SU-DHL-6 (cell line): Measurements from ENCODE around the gene WDR18.

Source experiments
- H2AFZ ChIP-seq: fragments of 200-600 bp; sonication (generic); 2 replicates; pipeline ENCODE4 v1.6.1; 2014; ENCODE audit warnings: low read depth, mild to moderate bottlenecking, moderate library complexity, mixed read lengths, antibody characterized with exemption, low read length; ENCODE audit not compliant: severe bottlenecking
- H3F3A ChIP-seq: fragments of 200-600 bp; shearing (Covaris generic); 2 replicates; pipeline ENCODE4 v1.6.0; 2016; ENCODE audit warnings: antibody characterized with exemption, mild to moderate bottlenecking; ENCODE audit not compliant: insufficient read depth
- H3K27ac ChIP-seq: fragments of 200-600 bp; sonication (generic); 2 replicates; pipeline ENCODE4 v1.5.1; 2016; ENCODE audit warnings: low read depth, mild to moderate bottlenecking, low read length, moderate library complexity, mixed read lengths
- H3K27me3 ChIP-seq: fragments of 200-600 bp; sonication (generic), shearing (Covaris generic); 2 replicates; pipeline ENCODE4 v1.6.0; 2014; ENCODE audit warnings: mild to moderate bottlenecking, low read length
- H3K36me3 ChIP-seq: fragments of 200-600 bp; sonication (generic); 2 replicates; pipeline ENCODE4 v1.6.1; 2014; ENCODE audit warnings: mild to moderate bottlenecking, low read length, mixed read lengths
- H3K4me2 ChIP-seq: fragments of 300-600, 200-600 bp; shearing (Covaris generic), sonication (generic); 2 replicates; pipeline ENCODE4 v1.6.0; 2014; ENCODE audit warnings: low read length, low read depth, mild to moderate bottlenecking; ENCODE audit not compliant: poor library complexity, severe bottlenecking
- H3K4me3 ChIP-seq: fragments of 200-600 bp; sonication (generic); 2 replicates; pipeline ENCODE4 v1.5.1; 2014; ENCODE audit warnings: antibody characterized with exemption, low read length, mild to moderate bottlenecking, mixed read lengths; ENCODE audit not compliant: insufficient read depth, poor library complexity, severe bottlenecking
- H3K79me2 ChIP-seq: fragments of 200-600 bp; sonication (generic); 2 replicates; pipeline ENCODE4 v1.6.1; 2014; ENCODE audit warnings: mild to moderate bottlenecking, low read length, moderate library complexity; ENCODE audit not compliant: insufficient read depth
- H3K9ac ChIP-seq: fragments of 200-600 bp; sonication (generic); 2 replicates; pipeline ENCODE4 v1.7.0; 2014; ENCODE audit warnings: mild to moderate bottlenecking, low read length
- H3K9me2 ChIP-seq: fragments of 200-600 bp; sonication (generic); replicated peaks from 2 replicates; pipeline ENCODE4 v1.6.1; 2014; ENCODE audit warnings: low read length; ENCODE audit not compliant: insufficient read depth
- H3K9me3 ChIP-seq: fragments of 200-600 bp; sonication (generic); 2 replicates; pipeline ENCODE4 v1.6.1; 2014; ENCODE audit warnings: low read length, mixed read lengths; ENCODE audit not compliant: insufficient read depth
- H4K20me1 ChIP-seq: fragments of 200-600 bp; sonication (generic); 2 replicates; pipeline ENCODE4 v1.6.1; 2014; ENCODE audit warnings: low read depth, mild to moderate bottlenecking, antibody characterized with exemption, low read length, moderate library complexity, mixed read lengths
- EZH2phosphoT487 ChIP-seq: fragments of 200-600 bp; sonication (generic), shearing (Covaris generic); conservative IDR thresholded peaks from 2 replicates; pipeline ENCODE4 v1.6.1; 2018; ENCODE audit warnings: mild to moderate bottlenecking, antibody characterized with exemption, low read length, moderate library complexity, mixed read lengths
- TF ChIP-seq, protein P1 (sequence below): fragments of 200-600 bp; sonication (generic); IDR thresholded peaks from one replicate; pipeline ENCODE4 v1.5.1; 2017; ENCODE audit warnings: antibody characterized with exemption, mild to moderate bottlenecking, low read length, moderate library complexity; ENCODE audit not compliant: insufficient read depth, poor library complexity, severe bottlenecking

WDR18 gene

DNA sequence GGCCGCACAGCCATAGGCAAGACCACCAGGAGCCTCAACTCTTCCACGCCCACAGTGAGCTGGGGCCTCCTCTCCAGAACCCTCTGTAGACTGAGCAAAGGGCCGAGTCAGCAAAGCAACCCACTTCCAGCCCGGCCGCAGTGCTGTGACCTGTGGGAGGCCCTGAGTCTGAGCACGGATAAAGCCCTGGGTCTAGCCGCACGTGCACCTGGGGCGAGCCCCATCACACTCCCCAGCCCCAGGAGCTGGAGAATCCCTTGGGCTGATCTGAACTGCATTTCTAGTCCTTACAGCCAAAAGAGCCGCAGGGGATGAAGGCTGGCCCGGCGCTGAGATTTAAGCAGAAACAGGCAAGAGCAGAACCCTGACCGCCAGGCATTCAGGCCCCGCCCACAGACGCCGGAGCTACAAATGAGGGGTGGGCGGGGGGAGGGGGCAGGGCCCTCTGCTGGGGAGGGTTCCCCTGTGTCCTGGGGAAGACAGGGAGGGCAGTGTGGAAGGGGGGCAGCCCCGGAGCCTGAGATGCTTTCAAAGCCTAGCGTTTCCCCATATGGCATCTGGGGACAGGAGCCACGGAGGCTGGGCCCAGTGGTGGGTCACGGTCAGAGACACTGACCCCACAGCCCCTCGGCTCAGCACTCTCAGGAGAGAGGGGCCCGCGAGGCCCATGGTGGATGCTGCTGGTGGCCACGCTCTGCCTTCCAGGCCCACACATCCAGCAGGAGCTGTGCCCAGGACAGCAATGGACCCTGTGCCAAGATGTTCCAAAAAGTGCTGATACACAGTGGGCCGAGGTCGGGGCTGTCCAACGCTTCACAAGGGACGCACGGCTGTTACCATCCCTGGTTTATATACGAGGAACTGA lies 31.9 kb downstream of the WDR18 start:
- peaks cover 63% of the 10 kb centered on the region for H3K79me2 ChIP-seq
- H3K9me3 ChIP-seq: no peaks in the 10 kb centered on the region
- H4K20me1 ChIP-seq: 0 out of 2 replicates have a peak, but pooled peaks cover 5% of the 10 kb centered on the region
- no peak overlapping the region for H2AFZ ChIP-seq
- H3K27ac ChIP-seq: peak overlapping the region; percentile 48; the same call in 1 of the 2 replicates
- no peaks in the 10 kb centered on the region for H3K36me3 ChIP-seq
- H3K9ac ChIP-seq: peak overlapping the region; percentile 91
- no peaks in the 10 kb centered on the region for H3F3A ChIP-seq
- H3K9me2 ChIP-seq: no peaks in the 10 kb centered on the region
- H3K27me3 ChIP-seq: no peaks in the 10 kb centered on the region
- H3K4me2 ChIP-seq: peak overlapping the region; percentile 86
- TF ChIP-seq EZH2phosphoT487: no peak
- TF ChIP-seq, protein P1, sequence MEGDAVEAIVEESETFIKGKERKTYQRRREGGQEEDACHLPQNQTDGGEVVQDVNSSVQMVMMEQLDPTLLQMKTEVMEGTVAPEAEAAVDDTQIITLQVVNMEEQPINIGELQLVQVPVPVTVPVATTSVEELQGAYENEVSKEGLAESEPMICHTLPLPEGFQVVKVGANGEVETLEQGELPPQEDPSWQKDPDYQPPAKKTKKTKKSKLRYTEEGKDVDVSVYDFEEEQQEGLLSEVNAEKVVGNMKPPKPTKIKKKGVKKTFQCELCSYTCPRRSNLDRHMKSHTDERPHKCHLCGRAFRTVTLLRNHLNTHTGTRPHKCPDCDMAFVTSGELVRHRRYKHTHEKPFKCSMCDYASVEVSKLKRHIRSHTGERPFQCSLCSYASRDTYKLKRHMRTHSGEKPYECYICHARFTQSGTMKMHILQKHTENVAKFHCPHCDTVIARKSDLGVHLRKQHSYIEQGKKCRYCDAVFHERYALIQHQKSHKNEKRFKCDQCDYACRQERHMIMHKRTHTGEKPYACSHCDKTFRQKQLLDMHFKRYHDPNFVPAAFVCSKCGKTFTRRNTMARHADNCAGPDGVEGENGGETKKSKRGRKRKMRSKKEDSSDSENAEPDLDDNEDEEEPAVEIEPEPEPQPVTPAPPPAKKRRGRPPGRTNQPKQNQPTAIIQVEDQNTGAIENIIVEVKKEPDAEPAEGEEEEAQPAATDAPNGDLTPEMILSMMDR: no peak
- H3K4me3 ChIP-seq: no peak overlapping the region

DNA sequence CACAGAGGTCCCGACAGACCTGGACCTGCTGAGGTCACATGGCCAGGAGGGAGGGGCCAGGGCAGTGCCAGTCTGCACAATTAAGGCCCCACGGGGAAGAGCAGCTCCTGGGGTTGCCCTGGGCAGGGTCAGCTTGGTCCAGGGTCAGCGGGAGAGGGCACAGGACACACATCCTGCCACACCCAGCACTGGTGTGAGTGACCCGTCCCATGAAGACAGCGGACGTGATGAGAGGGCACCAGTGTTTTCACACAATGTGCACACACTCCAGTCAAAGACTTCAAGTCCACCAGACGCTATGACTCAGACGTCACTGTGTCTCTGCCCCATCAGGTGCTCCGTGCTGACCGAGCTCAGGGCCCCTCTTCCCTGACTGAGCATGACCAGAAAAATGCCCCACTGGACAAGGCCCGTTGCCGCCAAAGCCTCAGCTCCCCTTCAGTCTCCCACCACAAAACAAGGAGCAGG lies 32.5 kb downstream of the WDR18 start:
- no peaks in the 10 kb centered on the region for H3K27me3 ChIP-seq
- no peaks in the 10 kb centered on the region for H3K36me3 ChIP-seq
- H3F3A ChIP-seq: no peaks in the 10 kb centered on the region
- H3K9me2 ChIP-seq: no peaks in the 10 kb centered on the region
- H2AFZ ChIP-seq: no peak overlapping the region
- peak overlapping the region; percentile 91 for H3K9ac ChIP-seq
- peak overlapping the region; percentile 48 for H3K27ac ChIP-seq
- no peak for TF ChIP-seq EZH2phosphoT487
- TF ChIP-seq, protein P1: no peak
- H3K4me2 ChIP-seq: peak overlapping the region; percentile 86
- peaks cover 63% of the 10 kb centered on the region for H3K79me2 ChIP-seq
- peak overlapping the region; percentile 89 for H3K4me3 ChIP-seq
- no peaks in the 10 kb centered on the region for H3K9me3 ChIP-seq
- H4K20me1 ChIP-seq: 0 out of 2 replicates have a peak, but pooled peaks cover 5% of the 10 kb centered on the region

DNA sequence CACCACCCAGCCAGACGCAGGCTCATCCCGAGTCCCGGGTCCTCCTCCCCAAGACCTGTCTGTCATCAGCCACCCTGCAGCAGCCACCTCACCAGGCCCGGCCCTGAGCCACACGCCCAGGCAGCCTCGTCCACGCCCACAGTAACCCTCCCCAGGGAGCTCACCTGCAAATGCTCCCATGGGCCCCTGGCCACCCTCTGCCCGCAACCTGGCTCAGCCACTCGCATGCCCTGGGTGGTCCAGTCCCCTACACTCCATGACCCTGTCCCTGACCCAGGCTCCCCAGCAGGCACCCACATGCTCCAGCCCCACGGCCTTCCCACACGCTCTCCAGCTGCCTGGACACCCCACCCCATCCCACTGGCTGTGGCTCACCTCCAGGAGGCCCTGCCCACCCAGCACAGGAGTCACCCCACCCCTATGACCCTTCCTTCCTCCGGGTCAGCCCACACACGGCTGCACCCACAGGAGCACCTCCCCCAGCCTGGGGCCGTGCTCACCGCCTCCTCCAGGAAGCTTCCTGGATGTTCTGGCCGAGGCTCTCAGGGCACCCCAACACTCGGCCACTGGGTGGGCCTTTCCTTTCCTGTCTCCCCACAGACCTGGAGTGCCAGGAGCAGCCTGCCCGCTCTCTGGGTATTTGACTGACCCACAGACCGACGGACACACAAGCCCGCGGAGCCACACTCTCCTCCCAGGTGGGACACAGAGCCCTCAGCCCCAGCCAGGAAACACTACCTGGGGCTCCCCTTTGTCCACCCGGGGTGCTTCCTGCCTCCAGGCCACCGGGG lies 33.2 kb downstream of the WDR18 start:
- Histone ChIP-seq H3K4me2 (peak overlapping the region; percentile 86), H3K27me3 (no peaks in the 10 kb centered on the region), H3K27ac (peak overlapping the region; percentile 61), H3K9ac (peak overlapping the region; percentile 91), H3K79me2 (peaks cover 63% of the 10 kb centered on the region), H3K4me3 (peak overlapping the region; percentile 89), H4K20me1 (0 out of 2 replicates have a peak, but pooled peaks cover 5% of the 10 kb centered on the region), H3F3A (peaks cover 2% of the 10 kb centered on the region; the same call in 1 of the 2 replicates), H2AFZ (no peak overlapping the region), H3K9me3 (no peaks in the 10 kb centered on the region), H3K36me3 (no peaks in the 10 kb centered on the region), H3K9me2 (no peaks in the 10 kb centered on the region)
- no peak for TF ChIP-seq EZH2phosphoT487
- TF ChIP-seq, protein P1: no peak
